ENCODE data around the gene DDX31. TPM values are rescaled to one million over a fixed set of nuclear protein-coding genes. Genes with fewer than 3 reads are reported as not detected.
"Not testable (repeated sequence)": the region's sequence is repeated elsewhere in the genome, so short reads cannot be mapped to it uniquely, and the experiment has no call there.

The DDX31 gene
- total RNA-seq, 2 experiments from 2014 or later = 20.9 to 22.8 TPM

GRCh38 chr9:132575005-132575609, 94.7 kb downstream of the DDX31 start:
- ChIA-PET CTCF (interaction anchor here (0.6 to 4.2 kb wide), 17 partner anchors 9 to 312 kb away, joined by 3 to 54 read pairs (median 4); partner anchors contain the start of gene CFAP77), POLR2A (interaction anchor here (1.0 to 1.7 kb wide), 2 partner anchors 10 to 163 kb away, joined by 3 to 5 read pairs; no protein-coding TSS in a partner anchor)
- Mint-ChIP-seq H3K4me3 (no peak overlapping the region), H3K27me3 (peaks cover 49% of the 10 kb centered on the region), H3K27ac (no peak overlapping the region), H3K4me1 (ENCODE audit: low read depth) (no peaks in the 10 kb centered on the region), H3K36me3 (ENCODE audit: low read depth) (no peaks in the 10 kb centered on the region), H3K9me3 (no peaks in the 10 kb centered on the region)
- TF ChIP-seq, protein P1, sequence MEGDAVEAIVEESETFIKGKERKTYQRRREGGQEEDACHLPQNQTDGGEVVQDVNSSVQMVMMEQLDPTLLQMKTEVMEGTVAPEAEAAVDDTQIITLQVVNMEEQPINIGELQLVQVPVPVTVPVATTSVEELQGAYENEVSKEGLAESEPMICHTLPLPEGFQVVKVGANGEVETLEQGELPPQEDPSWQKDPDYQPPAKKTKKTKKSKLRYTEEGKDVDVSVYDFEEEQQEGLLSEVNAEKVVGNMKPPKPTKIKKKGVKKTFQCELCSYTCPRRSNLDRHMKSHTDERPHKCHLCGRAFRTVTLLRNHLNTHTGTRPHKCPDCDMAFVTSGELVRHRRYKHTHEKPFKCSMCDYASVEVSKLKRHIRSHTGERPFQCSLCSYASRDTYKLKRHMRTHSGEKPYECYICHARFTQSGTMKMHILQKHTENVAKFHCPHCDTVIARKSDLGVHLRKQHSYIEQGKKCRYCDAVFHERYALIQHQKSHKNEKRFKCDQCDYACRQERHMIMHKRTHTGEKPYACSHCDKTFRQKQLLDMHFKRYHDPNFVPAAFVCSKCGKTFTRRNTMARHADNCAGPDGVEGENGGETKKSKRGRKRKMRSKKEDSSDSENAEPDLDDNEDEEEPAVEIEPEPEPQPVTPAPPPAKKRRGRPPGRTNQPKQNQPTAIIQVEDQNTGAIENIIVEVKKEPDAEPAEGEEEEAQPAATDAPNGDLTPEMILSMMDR (IDR thresholded peaks at IDR 0.05) = peak; percentile 94
- DNase-seq (peak; percentile 79), ATAC-seq (peak; percentile 91)
- intact Hi-C loops (cut with micrococcal nuclease) = loop anchor here (2.0 to 5.0 kb wide), 2 partner anchors 68 to 162 kb away; no protein-coding TSS in a partner anchor

- no peak for DNase-seq
- Mint-ChIP-seq H3K27ac (no peak overlapping the region), H3K4me1 (ENCODE audit: low read depth) (no peaks in the 10 kb centered on the region), H3K4me3 (no peak overlapping the region), H3K36me3 (ENCODE audit: low read depth) (no peaks in the 10 kb centered on the region), H3K9me3 (no peaks in the 10 kb centered on the region), H3K27me3 (peaks cover 31% of the 10 kb centered on the region)
- ATAC-seq = no peak
- ChIA-PET POLR2A (interaction anchor here (0.7 kb wide), 1 partner anchor 538 kb away, joined by 3 read pairs; no protein-coding TSS in a partner anchor), CTCF (interaction anchor here (3.8 to 4.2 kb wide), 2 partner anchors 66 to 160 kb away, joined by 25 to 54 read pairs; no protein-coding TSS in a partner anchor)
- intact Hi-C loops (cut with micrococcal nuclease) = no loop called here
- TF ChIP-seq, protein P1 (IDR thresholded peaks at IDR 0.05) = no peak
These were observed 96.9 kb downstream of the DDX31 start for GRCh38 chr9:132572921-132573320.

DNA sequence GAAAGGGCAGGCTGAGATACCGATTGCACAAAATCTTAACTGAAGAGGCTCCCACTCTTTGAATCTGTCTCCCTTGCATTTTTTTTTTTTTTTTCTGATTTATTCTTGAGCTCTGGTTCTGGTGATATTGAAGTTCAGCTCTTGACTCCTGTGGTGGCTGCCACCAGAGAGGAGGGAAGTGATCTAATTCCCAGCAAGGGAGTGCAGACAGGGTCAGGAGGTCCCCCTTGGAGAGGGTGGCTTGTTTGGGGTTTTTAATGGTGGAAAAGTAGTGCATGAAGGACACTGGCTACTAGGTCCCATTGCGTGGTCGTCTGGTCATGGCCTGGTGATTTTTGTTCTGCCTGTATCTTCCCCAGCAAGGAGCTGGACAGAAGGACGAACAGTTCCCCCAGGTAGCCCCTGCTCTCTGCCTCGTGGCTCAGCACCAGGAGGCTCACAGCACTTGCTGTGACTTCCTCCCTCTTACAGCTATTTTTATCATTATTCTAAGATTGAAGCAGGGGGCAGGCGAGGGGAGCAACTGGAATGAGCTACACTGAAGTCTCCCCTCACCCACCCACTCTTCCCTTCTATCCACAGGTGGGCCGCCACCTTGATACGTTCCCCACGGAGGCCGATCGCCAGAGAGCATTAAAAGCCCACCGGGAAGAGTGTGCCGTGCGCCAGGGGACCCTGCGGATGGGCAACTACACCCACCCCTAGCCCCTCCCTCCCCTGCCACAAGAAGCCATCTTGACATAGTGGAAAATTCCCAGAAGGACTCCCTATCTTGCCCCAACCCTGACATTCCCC, 97.8 kb downstream of the DDX31 start:
- Mint-ChIP-seq H3K4me1 (ENCODE audit: low read depth) (no peaks in the 10 kb centered on the region), H3K4me3 (no peak overlapping the region), H3K27ac (no peak overlapping the region), H3K36me3 (ENCODE audit: low read depth) (no peaks in the 10 kb centered on the region), H3K27me3 (peaks cover 23% of the 10 kb centered on the region), H3K9me3 (no peaks in the 10 kb centered on the region)
- no peak for DNase-seq
- no peak for ATAC-seq
- intact Hi-C loops (cut with micrococcal nuclease) = no loop called here
- ChIA-PET POLR2A (no interaction called here), CTCF (interaction anchor here (1.3 to 1.6 kb wide), 2 partner anchors 65 to 159 kb away, joined by 4 to 5 read pairs; no protein-coding TSS in a partner anchor)
- TF ChIP-seq, protein P1 (IDR thresholded peaks at IDR 0.05) = no peak

DNA sequence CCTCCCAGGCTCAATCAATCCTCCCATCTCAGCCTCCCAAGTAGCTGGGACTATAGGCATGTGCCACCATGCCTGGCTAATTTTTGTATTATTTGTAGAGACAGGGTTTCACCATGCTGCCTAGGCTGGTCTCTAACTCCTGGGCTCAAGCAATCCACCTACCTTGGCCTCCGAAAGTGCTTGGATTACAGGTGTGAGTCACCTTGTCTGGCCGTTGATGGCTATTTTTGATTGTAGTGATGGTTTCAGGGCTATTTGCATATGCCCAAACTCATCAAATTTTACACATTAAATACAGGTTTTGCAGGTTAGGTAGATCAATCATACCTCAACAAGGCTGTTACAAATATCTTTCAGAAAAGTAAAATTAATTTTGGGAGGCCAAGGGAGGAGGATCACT, 101.0 kb downstream of the DDX31 start:
- CTCF ChIA-PET = interaction anchor here (1.0 kb wide), 1 partner anchor 158 kb away, joined by 3 read pairs; the partner anchor contains the start of gene CFAP77
- ATAC-seq; POLR2A ChIA-PET; H3K27ac Mint-ChIP-seq; H3K4me3 Mint-ChIP-seq; intact Hi-C loops (cut with micrococcal nuclease); DNase-seq; H3K36me3 Mint-ChIP-seq (ENCODE audit: low read depth); H3K27me3 Mint-ChIP-seq; H3K9me3 Mint-ChIP-seq; H3K4me1 Mint-ChIP-seq (ENCODE audit: low read depth): not testable (repeated sequence)

DNA sequence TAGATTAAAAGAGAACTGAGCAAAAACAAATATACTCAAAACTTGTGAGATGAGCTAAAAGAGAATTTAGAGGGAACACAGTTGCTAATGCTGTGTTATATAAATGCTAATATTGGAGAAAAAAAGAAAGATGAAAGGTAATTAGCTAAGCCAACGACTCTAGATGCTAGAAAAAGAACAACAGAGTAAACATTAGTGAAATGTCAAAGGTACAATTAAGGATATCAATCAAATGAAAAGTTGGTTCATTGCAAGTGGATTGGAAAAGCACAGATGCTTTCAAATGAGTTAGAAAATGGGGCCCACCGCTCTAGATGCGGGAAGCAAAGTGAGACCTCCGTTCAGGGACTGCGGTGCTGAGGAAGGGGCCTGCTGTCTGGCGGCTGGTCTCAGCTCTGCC, 105.3 kb downstream of the DDX31 start:
- H3K36me3 Mint-ChIP-seq (ENCODE audit: low read depth) = no peaks in the 10 kb centered on the region
- H3K27ac Mint-ChIP-seq = no peak overlapping the region
- ChIA-PET POLR2A (no interaction called here), CTCF (interaction anchor here (2.4 to 2.5 kb wide), 2 partner anchors 11 to 57 kb away, joined by 7 to 16 read pairs; no protein-coding TSS in a partner anchor)
- ATAC-seq (no peak), DNase-seq (no peak)
- TF ChIP-seq, protein P1 (IDR thresholded peaks at IDR 0.05) = no peak
- H3K4me3 Mint-ChIP-seq = no peak overlapping the region
- H3K27me3 Mint-ChIP-seq = peaks cover 25% of the 10 kb centered on the region
- H3K9me3 Mint-ChIP-seq = no peaks in the 10 kb centered on the region
- no peaks in the 10 kb centered on the region for H3K4me1 Mint-ChIP-seq (ENCODE audit: low read depth)
- intact Hi-C loops (cut with micrococcal nuclease) = no loop called here

All from activated CD8-positive, alpha-beta T cell treated with anti-CD3 and anti-CD28 coated beads for 36 hours (primary cell).